NCI-H774 (cell line): Measurements from ENCODE around the gene MED13L.
A peak's percentile ranks its signal among the peaks of the same experiment; 100 is the strongest.
"Not testable (repeated sequence)": the region's sequence is repeated elsewhere in the genome, so short reads cannot be mapped to it uniquely, and the experiment has no call there.

Experiments used
- DNase-seq: peaks from one replicate; lab custom pipeline; 2025; lab: John Stamatoyannopoulos, UW

Gene MED13L

GRCh38 chr12:116246490-116247179 is 30.9 kb downstream of the MED13L start:
- no peak for DNase-seq

GRCh38 chr12:116245189-116245588 is 32.3 kb downstream of the MED13L start:
- no peak for DNase-seq

DNA sequence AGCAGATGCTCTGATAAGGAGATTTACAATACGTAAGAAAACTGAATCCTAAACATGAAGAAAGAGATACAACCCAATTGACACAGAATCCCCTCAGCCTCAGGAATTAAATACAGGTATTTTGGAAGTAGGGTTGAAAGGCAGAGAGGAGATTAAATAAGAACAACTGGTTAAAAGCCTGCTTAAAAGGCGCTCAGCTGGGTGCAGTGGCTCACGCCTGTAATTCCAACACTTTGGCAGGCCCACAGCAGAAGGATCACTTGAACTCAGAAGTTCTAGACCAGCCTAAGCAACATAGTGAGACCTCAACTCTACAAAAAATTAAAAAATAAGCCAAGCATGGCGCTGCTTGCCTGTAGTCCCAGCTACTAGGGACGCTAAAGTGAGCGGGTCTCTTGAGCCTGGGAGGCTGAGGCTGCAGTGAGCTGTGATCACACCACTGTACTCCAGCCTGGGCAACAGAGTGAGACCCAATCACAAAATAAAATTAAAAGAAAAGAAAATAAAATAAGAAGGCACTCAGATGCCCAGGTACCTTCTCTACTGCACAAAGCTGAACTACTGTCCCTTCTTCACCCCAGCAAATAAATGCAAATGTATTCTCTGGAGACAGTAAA is 32.9 kb downstream of the MED13L start:
- no peak for DNase-seq

- no peak for DNase-seq
Observed at GRCh38 chr12:116244001-116244400, 33.5 kb downstream of the MED13L start.

- DNase-seq, result no peak
Observed at GRCh38 chr12:116242740-116243139, 34.8 kb downstream of the MED13L start.

- DNase-seq, result no peak
Observed at GRCh38 chr12:116241157-116241759, 36.2 kb downstream of the MED13L start.

DNA sequence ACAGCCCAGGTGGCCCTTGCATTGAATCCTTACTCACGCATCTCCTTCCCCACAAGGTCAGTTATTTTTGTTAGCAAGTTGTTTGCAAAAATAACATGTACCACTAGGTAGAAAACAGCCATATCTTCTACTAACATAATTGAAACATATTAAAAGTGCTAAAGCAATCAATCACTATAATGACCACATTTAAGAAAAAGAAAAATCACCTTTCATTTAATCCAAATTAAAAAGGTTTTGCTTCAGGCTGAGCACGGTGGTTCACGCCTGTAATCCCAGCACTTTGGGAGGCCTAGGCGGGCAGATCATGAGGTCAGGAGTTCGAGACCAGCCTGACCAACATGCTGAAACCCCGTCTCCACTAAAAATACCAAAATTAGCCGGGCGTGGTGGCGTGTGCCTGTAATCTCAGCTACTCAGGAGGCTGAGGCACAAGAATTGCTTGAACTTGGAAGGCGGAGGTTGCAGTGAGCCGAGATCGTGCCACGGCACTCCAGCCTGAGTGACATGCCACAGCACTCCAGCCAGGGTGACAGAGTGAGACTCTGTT is 38.8 kb downstream of the MED13L start:
- DNase-seq, result not testable (repeated sequence)

- DNase-seq, result no peak
Observed at GRCh38 chr12:116238149-116238548, 39.3 kb downstream of the MED13L start.

GRCh38 chr12:116236976-116237375 is 40.5 kb downstream of the MED13L start:
- DNase-seq, result no peak

DNA sequence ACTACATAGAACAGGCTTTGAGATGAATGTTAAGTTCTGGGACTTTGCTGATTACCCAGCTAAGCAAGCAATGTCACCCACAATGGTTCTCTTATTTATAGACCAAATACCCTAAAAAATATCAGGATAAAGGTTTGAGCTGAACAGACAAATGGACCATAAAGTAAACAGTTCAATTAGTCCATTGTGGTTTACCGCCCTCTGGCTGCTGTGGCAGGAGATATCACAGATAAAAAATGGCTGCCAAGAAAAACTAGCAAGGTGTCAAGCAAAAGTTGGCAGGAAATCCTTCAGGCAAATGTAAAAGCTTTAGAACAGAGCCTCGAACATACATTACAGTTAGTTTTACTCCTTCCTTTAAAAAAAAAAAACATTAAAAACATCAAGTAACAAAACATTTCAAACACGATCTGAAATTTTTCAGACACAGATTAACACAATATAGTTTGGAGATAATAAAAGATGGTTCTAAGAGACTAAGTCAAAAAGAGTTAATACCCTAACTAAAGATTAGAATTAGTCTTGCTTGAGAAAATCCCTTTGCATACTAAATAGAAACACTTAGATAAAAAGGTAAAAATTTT is 41.3 kb downstream of the MED13L start:
- DNase-seq, result peak; percentile 64

DNA sequence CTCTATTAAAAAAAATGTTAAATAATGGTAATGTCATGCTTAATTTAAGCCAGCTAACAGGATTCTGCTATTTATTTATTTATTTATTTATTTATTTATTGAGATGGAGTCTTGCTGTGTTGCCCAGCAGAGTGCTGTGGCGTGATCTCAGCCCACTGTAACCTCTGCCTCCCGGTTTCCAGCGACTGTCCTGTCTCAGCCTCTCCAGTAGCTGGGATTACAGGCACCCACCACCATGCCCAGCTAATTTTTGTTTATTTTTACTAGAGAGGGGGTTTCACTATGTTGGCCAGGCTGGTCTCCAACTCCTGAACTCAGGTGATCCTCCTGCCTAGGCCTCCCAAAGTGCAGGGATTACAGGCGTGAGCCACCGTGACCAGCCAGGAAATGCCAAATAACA is 43.3 kb downstream of the MED13L start:
- not testable (repeated sequence) for DNase-seq

DNA sequence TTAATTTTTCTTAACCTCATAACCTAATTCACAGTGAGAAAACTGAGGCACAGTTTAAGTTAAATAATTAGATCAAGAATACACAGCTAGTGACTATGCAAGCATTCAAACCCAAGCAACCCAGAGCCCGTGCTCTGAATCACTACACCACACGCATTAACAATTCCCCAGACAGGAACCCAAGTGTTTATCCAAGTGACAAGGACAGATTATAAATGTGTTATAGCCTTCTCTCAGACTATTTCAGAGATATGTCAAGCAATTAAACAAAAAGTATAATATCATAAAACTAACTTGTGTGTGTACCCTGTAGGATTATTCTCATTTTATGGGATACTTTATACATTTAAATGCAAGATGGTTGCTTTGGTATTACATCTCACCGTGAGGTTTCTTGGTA is 43.8 kb downstream of the MED13L start:
- DNase-seq, result no peak

DNA sequence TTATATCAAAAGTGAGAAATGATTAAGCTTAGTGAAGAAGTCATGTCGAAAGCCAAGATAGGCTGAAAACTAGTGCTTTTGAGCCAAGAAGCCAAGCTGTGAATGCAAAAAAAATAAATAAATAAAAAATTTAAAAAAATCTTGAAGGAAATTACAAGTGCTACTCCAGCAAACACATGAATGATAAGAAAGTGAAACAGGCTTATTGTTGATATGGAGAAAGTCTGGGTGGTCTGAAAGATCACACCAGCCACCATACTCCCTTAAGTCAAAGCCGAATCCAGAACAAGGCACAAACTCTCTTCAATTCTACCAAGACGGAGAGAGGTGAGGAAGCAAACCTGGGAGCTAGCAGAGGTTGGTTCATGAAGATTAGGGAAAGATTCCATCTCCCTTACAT is 49.7 kb downstream of the MED13L start:
- no peak for DNase-seq

DNA sequence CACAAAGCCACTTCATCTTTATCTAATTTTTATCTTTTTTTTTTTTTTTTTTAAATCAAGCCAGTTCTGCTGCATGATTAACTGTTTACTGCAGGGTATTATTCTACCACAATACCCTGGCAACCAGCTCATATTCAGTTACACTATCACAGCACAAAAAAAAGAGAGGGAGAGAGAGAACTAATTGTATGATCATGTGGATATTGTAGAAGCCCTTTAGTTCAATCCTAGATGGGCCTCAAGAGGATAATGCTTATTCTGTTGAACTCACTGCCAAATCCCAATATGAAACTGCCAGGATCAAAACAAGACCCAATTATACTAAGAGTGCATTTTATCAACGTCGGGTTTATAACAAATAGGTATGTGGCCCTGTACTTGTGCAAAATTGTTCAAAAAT is 51.5 kb downstream of the MED13L start:
- DNase-seq, result peak; percentile 32

- peak; percentile 78 for DNase-seq
Observed at GRCh38 chr12:116222358-116222757, 55.1 kb downstream of the MED13L start.

- DNase-seq, result no peak
Observed at GRCh38 chr12:116220756-116221155, 56.7 kb downstream of the MED13L start.

DNA sequence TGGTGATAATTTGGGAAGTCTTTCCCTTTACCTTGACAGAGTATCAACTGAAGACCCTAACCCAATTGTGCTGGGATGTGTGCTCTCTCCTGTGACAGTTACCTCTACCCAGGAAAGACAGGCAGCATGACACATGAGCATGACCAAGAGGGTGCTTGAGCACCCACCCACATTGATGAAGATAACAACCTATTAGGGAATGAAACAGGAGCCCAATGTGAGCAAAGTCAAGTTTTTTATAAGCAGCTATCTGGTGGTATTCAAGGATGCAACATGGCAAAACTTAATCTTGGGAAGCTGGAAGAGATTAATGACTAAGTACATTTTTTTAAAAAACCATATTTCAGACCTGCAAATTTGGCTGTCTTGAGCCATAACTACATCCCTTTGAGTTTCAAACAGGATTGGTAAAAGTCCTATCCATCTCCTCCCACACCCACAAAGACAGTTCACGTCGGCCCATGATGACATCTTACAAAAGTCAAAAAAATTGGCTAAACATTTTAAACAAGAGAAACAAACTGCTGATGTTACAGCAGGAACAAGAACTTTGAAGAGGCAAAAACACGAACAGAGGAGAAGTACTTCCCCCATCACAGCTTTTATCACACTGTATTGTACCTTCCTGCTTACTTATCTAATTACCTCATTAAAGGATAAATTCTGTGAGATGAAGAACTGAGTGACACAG is 60.3 kb downstream of the MED13L start:
- no peak for DNase-seq

DNA sequence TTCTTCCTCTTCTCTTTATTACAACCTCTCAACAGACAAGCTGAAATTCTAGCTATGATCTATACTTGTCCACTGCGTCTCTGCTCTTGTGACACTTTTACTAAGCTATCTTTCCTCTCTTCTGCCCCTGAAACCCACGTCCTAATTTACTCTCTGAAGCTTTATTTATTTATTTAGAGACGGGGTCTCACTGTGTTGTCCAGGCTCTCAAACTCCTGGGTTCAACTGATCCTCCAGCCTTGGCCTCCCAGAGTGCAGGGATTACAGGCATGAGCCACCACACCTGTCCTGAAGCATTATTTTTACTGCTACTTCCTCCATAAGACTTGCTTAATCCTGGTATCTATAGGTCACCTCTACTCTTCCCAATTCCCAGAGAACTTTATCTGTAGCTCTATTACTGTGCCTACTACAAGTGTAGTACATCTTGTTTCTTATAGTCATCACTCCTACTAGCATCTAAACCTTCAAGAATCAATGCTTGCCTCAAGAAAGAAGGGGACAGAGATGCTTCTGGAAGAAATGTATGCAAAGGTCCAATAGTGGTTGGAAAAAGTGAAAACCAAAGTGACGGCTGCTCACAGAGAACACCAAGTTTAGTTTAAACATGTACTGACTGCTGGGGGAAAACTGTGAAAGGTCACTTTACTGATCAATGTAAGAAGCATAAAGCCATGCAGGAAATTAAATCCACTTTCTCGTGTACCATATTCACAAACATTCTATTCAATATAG is 61.3 kb downstream of the MED13L start:
- no peak for DNase-seq

- no peak for DNase-seq
Observed at GRCh38 chr12:116215023-116215422, 62.5 kb downstream of the MED13L start.

- DNase-seq, result no peak
Observed at GRCh38 chr12:116213885-116214527, 63.5 kb downstream of the MED13L start.

- no peak for DNase-seq
Observed at GRCh38 chr12:116213014-116213413, 64.5 kb downstream of the MED13L start.
